A204.1 (cell line): ENCODE measurements around the gene VEZT.
"Not testable (repeated sequence)": the region's sequence is repeated elsewhere in the genome, so short reads cannot be mapped to it uniquely, and the experiment has no call there.

ENCODE experiments used
- FAIRE-seq: peaks from 2 replicates; lab custom pipeline; 2012; peaks lifted over from hg19 to GRCh38; lab: Jason Lieb, UNC

VEZT gene

DNA sequence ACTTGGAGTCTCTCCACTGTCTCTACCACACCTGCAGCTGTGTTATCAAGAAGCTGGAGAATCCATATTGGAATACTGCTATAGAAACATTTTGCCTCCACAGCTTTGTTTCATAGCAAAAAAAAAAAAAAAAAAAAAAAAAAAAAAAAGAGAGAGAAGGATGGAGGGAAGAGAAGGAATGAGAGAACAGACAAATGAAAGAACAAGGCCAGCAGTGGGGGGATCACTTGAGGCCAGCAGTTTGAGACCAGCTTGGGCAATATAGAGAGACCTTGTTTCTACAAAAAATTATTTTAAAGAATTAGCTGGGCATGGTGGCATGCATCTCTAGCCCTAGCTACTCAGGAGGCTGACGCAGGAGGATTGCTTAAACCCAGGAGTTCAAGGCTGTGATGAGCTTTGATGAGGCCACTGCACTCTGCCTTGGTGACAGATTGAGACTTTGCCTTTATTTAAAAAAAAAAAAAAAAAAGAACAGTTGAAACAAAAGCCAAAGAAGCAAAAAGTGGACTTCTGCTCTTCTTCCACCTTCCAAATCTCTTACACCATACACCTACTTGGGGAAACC, 8.1 kb downstream of the VEZT start:
- FAIRE-seq = no peak

DNA sequence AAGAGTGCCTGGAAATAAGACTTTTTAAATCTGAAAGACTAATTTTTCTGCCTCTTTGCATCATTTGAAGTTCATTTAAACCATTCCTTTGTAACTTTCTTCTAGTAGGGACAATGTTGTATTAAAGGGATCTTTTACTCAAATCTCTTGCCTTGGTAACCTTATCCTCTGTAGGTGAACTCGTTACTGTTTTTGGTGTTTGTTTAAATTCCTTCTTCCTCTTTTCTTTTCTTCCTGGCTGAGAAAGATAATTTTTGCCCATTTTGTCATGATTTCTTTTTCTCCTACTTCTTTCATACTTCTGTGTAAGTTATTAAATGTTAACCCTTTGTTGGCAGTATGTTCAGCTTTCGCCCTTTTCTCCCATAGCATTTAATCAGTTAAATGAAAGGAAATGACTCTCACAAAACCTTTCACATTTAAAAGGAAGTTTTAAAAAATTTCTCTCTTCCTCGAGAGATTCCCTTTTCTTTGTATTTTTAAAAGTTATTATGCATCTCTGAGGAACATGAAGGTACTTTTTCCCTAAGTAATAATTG, 10.3 kb downstream of the VEZT start:
- FAIRE-seq = no peak

DNA sequence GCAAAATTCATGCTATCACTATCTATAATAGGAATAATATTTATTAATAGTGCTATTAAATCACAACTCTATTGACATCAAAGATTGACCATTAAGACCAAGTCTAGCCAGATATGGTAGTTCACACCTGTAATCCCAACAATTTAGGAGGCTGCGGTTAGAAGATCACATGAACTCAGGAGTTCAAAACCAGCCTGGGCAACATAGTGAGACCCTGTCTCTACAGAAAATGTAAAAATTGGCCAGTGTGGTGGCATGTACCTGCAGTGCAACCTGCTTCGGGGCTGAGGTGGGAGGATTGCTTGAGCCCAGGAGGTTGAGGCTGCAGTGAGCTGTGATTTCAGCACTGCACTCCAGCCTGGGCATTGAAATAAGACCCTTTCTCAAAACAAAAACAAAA, 11.0 kb downstream of the VEZT start:
- FAIRE-seq = no peak

DNA sequence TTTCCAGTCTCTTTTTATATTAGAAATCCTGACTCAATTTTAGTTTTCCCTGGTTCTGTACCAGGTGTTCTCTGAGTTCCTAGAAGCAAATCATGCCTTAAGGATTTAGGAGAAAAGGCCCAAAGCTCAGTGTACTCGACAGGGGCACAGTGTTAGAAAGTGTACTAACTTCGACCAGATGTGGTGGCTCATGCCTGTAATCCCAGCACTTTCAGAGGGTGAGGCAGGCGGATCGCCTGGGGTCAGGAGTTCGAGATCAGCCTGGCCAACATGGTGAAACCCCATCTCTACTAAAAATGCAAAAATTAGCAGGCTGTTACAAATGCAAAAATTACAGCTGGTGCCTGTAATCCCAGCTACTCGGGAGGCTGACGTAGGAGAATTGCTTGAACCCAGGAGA, 12.0 kb downstream of the VEZT start:
- FAIRE-seq = no peak

DNA sequence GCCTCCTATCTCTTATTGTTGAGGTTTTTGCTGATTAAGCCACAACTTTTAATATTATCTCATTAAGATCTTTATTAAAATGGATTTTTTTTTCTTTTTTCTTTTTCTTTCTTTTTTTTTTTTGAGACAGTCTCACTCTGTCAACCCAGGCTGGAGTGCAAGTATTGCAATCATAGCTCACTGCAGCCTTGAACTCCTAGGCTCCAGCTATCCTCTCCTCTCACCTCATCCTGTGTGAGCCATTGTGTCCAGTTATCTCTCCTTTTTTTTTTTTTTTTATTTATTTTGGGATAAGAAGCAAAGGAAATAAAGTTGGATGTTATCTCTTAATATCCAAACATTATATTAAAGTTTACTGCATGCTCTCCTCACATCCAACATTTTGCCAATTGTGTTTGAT, 12.7 kb downstream of the VEZT start:
- no peak for FAIRE-seq

DNA sequence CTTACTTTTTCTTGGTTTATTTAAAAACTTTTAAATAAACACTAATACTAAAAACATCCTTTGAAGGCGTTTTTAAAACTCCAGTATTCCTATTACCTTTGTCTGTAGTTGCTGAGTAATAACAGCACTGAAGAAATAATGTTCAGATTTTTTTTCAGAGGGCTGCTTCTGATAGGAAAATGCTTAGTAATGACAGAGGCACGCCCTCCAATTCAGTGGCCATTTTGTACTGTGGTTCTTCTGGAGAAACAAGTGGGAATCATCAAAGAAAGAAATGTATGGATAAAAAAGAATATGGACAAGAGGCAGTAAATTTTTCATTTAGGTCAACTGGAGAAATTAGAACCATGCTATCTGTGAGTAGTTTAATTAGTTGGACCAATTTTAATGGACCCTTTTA, 13.6 kb downstream of the VEZT start:
- no peak for FAIRE-seq

DNA sequence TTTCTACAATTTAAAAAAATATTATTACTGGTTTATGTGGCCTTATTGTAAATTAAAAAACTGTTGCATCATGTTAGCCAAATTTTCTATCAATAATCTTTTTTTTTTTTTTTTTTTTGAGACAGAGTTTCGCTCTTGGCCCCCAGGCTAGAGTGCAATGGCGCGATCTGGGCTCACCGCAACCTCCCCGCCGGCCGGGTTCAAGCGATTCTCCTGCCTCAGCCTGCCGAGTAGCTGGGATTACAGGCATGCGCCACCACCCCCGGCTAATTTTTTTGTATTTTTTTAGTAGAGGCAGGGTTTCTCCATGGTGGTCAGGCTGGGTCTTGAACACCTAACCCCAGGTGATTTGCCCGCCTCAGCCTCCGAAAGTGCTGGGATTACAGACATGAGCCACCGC, 16.6 kb downstream of the VEZT start:
- not testable (repeated sequence) for FAIRE-seq

DNA sequence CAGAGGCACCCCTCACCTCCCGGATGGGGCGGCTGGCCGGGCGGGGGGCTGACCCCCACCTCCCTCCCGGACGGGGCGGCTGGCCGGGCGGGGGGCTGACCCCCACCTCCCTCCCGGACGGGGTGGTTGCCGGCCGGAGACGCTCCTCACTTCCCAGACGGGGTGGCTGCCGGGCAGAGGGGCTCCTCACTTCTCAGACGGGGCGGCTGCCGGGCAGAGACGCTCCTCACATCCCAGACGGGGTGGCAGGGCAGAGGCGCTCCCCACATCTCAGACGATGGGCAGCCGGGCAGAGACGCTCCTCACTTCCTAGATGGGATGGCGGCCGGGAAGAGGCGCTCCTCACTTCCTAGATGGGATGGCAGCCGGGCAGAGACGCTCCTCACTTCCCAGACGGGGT, 18.0 kb downstream of the VEZT start:
- FAIRE-seq = not testable (repeated sequence)

DNA sequence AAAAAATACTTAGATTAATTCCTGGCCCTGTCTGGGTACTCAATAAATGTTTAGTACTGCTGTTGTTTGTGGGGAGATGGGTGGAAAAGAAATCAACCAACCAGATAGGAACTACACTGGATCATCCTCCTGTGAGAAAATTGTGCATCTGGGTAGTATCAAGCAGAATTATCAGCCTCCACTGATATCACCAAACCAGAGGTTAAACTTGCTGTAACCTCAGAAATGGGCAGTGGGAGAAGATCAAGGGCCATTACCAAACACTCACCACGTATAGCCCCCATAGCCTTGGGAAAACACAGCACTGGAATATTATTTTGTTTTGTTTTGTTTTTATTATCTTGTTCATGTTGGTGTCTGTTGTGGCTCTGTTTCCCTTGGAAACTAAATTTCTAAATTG, 19.7 kb downstream of the VEZT start:
- no peak for FAIRE-seq

DNA sequence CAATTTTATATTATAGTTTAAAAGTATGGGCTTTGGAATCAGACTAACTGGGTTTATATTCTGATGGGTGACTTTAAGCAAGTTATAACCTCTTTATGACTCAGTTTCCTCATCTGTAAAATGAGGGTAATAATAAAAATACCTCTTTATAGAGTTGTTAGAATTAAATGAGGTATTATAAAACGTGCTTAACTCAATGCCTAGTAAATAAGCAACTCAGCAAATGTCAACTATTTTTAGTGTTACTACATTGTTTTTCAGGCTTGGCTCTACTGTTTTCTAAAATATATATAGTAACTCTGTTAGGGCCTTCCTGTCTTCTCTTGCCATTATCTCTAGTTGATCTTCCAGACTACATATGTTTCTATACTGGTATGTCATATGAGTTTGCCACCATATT, 20.5 kb downstream of the VEZT start:
- FAIRE-seq = no peak

DNA sequence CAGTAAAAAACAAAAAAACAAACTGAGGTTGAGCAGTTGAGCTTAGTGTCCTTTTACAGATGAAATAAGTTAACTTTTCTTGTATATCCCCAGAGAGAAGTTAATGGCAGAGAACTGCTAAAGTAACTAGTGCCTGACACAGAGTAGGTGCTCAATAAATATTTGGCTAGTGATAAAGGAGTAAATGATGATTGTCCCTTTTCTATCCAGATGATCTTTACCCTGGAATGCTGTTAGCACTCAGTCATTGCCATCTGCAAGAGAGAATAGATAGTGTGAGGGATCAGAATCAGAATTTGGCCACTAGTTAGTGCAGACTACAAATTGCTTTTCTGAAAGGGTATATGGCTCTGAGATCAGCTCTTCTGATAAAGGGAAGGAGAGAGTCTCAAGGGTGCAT, 21.6 kb downstream of the VEZT start:
- FAIRE-seq = no peak

DNA sequence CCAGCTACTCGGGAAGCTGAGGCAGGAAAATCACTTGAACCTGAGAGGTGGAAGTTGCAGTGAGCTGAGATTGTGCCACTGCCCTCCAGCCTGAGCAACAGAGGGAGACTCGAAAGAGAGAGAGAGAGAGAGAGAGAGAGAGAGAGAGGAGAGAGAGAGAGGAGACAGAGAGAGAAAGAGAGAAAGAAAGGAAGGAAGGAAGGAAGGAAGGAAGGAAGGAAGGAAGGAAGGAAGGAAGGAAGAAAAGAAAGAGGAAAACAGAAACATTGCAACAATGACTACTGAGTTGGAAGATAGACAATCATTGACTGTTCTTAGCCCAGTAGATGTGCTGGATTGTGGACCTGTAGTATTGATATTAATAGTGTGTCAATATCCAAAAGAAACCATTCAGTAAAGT, 22.2 kb downstream of the VEZT start:
- FAIRE-seq = not testable (repeated sequence)

DNA sequence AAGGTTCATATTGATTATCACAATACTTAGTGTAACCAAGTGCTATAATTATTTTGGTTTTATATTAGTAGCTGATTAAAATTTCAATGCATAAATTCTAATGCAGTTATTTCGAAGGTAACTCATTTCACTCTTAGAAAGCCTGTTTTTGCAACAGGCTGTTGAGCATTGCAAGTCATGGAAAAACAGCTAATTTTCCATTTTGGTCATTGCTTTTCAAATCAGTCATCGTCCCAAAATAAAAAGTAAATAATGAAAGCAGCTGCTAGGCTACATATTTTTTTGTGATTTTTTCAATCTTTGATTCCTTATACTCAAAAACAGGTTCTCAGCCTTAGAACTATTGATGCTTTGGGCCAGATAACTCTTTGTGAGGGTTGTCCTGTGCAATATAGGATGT, 22.9 kb downstream of the VEZT start:
- no peak for FAIRE-seq

DNA sequence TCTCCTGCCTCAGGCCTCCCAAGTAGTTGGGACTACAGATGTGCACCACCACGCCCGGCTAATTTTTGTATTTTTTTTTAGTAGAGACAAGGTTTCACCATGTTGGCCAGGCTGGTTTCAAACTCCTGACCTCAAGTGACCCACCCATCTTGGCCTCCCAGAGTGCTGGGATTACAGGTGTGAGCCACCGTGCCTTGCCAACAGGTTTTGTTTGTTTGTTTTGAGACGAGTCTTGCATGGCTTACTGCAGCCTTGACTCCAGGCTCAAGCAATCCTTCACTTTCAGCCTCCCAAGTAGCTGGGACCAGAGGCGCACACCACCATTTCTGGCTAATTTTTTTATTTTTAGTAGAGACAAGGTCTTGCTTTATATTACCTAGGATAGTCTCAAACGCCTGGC, 23.5 kb downstream of the VEZT start:
- not testable (repeated sequence) for FAIRE-seq

DNA sequence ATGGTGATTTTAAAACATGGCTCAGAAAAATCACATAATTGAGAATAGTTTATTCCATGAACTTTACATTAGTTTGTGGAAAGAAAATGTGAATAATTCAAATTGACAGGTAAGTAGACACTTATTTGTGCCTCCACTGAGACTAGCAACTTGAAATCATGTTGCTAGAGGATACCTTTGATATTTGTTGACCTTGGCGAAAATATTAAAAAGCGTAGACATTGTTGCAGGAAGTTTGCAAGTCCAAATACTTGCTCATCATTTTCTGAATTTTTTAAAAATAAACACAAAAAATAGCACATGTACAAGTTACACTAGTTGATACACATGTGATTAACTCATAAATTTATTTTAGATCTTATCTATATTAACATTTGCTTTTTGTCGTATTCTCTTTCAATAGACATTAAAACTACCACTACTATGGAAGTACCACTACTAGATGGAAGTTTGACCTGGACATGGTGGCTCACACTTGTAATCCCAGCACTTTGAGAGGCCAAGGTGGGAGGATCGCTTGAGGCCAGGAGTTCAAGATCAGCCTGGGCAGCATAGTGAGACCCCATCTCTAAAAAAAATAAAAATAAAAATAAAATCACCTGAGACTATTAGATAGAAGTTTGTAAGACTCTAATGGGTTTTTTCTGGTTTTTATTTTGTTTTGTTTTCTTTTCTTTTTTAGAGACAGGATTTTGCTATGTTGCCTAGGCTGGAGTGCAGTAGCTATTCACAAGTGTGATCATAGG, 24.3 kb downstream of the VEZT start:
- no peak for FAIRE-seq

DNA sequence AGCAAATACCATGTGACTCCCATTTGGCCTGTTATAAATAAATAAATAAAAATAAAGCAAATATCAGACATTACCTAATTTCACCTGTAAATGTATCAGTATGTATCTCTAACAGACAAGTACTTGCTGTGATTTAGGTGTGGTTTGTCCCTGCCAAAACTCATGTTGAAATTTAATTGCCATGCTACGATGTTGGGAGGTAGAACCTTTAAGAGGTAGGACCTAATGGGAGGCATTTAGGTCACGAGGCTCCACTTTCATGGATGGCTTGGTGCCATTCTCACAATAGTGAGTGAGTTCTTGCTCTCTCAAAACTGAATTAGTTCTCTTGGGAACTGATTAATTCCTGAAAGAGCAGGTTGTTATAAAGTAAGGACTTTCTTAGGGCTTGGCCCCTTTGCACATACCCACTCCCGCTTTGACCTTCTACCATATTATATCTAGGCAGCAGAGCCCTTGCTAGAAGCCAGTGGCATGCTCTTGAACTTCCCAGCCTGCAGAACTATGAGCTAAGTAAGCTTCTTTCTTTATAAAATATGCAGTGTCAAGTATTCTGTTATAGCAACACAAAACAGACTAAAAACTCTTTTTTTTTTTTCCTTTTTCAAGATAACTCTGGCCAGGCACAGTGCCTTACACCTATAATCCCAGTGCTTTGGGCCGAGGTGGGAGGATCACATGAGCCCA, 26.0 kb downstream of the VEZT start:
- FAIRE-seq = no peak

DNA sequence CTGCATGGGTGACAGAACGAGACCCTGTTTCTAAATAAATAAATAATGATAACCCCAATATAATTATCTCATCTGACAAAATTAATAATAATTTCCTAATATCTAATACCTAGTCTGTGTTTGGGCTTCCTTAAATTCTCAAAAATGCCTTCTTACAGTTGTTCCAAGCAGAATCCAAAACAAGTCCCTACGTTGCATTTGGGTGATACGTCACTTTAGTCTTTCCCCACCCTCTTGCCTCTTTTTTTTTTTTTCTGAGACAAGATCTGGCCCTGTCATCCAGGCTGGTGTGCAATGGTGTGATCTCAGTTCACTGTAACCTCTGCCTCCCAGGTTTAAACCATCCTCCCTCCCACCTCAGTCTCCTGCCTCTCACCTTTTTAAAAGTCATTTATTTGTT, 26.7 kb downstream of the VEZT start:
- no peak for FAIRE-seq

DNA sequence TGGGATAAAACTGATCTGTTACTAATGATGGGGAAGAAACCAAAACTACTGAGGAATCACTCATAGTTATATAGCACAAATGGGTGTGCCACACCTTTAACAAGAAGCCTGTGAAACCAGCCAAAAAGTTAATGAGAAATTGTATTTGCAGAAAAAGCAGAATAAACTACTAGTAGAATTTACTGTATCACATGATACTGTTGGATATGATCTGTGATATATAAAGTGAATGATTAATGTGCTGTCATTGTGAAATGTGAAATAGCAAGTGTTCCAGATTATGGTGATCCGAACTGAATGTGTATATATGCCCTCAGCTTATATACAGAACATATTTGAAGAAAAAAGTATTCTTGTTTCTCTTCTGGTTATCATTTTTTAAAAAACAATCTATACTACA, 30.5 kb downstream of the VEZT start:
- FAIRE-seq = no peak

DNA sequence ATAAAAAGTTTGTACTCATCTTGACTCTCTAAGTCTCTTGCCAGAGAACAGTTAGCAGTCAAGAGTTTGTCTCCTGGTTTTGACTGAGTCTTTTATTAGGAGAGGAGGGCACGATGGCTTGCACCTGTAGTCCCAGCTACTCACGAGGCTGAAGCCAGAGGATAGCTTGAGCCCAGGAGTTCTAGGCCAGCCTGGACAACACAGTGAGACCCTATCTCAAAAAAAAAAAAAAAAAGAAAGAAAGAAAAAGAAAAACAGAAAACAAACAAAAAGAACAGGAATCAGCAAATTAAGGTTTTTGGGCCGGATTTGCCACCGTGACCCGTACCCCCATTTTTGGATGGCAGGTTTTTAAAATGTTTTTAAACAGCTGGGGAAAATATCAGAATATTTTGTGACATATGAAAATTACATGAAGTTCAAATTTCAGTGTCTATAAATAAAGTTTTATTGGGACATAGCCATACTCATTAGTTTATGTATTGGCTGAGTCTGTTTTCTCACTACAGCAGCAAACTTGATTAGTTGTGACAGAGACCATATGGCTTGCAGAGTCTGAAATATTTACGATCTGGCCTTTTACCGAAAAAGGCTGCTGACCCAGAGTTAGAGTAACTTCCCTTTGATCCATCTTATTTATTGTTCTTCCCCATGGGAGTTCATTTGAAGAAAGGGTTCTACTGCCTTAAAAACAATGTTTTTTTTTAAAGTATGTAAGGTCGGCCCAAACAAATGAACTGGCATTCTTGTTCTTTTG, 31.2 kb downstream of the VEZT start:
- FAIRE-seq = no peak

DNA sequence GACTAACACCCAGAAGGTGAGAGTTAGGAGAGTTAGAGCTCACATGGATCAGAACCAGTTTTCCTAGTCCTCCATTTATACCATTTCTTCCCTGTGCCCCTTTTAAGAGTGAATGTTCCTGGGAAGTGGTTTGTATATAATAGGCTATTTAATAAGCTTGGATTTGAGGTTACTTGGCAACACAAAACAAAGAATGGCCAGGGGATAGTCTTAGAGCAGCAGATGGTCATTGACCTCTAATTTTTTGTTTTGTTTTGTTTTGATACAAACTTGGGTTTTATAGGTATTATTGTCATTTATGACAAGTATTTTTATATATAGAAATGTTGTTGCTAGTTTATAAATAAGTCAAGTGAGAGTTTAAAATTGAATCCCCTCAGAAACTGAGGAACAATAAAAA, 35.8 kb downstream of the VEZT start:
- FAIRE-seq = no peak

DNA sequence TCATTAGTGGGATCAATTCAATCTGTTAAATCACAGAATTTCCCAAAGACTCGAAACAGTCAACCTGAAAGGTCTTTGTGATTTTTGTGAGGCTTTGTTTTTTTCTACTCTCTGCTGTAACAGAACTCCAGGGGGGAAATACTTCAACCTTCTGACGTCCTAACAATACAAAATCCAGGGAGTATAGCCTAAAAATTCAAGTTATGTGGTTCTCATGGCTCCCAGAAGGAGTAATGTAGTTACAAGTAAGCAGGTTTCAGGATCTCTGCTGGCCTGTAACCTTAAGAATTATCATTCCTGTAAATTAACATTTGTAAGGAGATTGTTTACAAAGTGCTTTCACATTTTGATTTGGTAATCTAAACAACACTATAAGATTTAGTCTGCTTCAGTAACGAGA, 39.9 kb downstream of the VEZT start:
- no peak for FAIRE-seq

DNA sequence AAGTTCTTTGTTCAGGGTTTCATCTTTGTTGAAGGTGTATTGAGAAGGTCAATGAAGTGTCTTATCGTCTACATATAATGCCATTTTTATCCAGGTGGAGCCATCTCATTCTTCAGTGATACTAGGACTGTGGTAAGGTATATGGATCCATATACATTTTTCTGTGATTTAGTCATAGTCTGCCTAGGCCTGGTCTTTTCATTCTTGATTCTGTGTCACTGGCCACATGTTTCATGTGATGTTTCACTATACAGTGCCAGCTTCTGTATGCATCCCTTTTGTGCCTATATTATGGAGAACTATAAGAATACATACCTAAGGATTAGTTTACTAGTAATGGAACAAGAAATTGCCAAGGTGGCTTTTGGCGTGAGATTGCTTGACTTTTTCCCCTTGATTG, 40.5 kb downstream of the VEZT start:
- FAIRE-seq = no peak

DNA sequence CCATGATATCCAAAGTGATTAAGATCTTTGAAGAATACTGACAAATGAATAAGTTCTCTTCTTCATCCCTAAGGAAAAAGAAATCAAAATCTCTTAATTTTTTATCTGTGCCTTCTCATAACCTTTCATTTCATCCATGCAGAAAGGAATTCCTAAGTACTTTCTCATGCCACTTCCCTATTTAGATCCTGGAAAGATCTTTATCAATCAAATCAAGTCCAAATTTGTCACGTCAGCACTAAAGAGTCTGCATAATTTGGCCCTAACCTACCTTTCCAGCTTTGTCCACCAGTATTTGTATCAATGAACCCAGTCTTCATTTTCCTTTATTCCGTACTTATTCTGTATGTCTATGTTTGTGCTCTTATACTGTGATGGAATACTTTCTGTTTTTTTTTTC, 41.2 kb downstream of the VEZT start:
- no peak for FAIRE-seq
